Nephron progenitor cell (in vitro differentiated cells): ENCODE data around the gene NDRG3.

Experiments used
- DNase-seq: peaks from one replicate; pipeline ENCODE4 v3.0.0; 2021
- H3K27ac Mint-ChIP-seq: 2 replicates; pipeline ENCODE4 v1.8.0; 2021; ENCODE audit warnings: mild to moderate bottlenecking, moderate library complexity, mixed read lengths
- H3K27me3 Mint-ChIP-seq: 2 replicates; pipeline ENCODE4 v1.8.0; 2021; ENCODE audit warnings: mild to moderate bottlenecking, low read depth, mixed read lengths; ENCODE audit not compliant: poor library complexity
- H3K36me3 Mint-ChIP-seq: 2 replicates; pipeline ENCODE4 v1.8.0; 2021; ENCODE audit warnings: low read depth, mixed read lengths
- H3K4me1 Mint-ChIP-seq: 2 replicates; pipeline ENCODE4 v1.8.0; 2021; ENCODE audit warnings: mixed read lengths
- H3K4me3 Mint-ChIP-seq: 2 replicates; pipeline ENCODE4 v1.8.0; 2021; ENCODE audit warnings: mild to moderate bottlenecking, moderate library complexity, mixed read lengths
- H3K9me3 Mint-ChIP-seq: 2 replicates; pipeline ENCODE4 v1.8.0; 2021; ENCODE audit warnings: mild to moderate bottlenecking, moderate library complexity, mixed read lengths
- TF ChIP-seq, protein P1 (sequence below): fragments of 200-600 bp; sonication (generic); IDR thresholded peaks from 2 replicates; pipeline ENCODE4 v1.5.0; 2021; ENCODE audit warnings: antibody characterized with exemption

NDRG3 gene

DNA sequence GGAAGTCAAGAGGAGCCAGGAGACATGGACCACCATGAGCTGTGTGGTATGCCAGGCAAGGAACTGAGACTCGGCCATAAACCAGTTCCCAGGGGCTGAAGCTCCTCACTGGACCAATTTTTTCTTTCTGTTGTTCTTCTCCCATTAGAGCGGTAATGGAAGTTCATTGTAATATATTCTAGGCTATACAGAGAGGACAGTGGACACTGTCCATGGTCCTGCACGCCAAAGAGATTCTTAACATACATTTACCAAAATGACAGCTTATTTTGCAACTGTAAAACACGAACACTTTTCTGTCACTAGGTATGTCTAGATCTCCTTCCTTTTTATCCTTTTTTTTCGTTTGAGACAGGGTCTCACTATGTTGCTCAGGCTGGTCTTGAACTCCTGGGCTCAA, 40.8 kb upstream of the NDRG3 start:
- Mint-ChIP-seq H3K4me1 (no peaks in the 10 kb centered on the region), H3K27ac (no peak overlapping the region), H3K27me3 (no peaks in the 10 kb centered on the region), H3K9me3 (no peaks in the 10 kb centered on the region), H3K4me3 (no peak overlapping the region), H3K36me3 (peaks cover 58% of the 10 kb centered on the region)
- no peak for DNase-seq
- TF ChIP-seq, protein P1, sequence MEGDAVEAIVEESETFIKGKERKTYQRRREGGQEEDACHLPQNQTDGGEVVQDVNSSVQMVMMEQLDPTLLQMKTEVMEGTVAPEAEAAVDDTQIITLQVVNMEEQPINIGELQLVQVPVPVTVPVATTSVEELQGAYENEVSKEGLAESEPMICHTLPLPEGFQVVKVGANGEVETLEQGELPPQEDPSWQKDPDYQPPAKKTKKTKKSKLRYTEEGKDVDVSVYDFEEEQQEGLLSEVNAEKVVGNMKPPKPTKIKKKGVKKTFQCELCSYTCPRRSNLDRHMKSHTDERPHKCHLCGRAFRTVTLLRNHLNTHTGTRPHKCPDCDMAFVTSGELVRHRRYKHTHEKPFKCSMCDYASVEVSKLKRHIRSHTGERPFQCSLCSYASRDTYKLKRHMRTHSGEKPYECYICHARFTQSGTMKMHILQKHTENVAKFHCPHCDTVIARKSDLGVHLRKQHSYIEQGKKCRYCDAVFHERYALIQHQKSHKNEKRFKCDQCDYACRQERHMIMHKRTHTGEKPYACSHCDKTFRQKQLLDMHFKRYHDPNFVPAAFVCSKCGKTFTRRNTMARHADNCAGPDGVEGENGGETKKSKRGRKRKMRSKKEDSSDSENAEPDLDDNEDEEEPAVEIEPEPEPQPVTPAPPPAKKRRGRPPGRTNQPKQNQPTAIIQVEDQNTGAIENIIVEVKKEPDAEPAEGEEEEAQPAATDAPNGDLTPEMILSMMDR = no peak

DNA sequence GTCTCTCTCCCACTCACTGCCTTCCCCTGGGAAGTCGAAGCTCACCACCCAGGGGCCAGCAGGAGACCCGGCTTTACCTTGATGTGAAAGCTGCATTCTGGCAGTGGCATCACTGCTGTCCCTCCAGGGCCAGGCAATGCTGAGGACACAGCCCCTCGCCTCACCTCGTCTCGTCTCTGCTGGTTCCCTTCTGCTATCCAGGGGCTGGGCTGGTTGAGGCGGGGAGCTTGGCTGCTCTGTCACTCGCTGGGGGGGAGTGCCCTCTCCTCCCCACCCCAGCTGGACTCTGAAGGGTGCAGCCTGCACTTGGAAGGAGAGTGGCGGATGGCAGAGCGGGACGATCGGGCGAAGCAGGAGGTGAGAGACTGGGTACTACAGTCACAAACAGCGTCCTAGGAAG, 40.4 kb upstream of the NDRG3 start:
- no peaks in the 10 kb centered on the region for H3K4me1 Mint-ChIP-seq
- H3K27me3 Mint-ChIP-seq = no peaks in the 10 kb centered on the region
- peaks cover 53% of the 10 kb centered on the region for H3K36me3 Mint-ChIP-seq
- no peak overlapping the region for H3K4me3 Mint-ChIP-seq
- no peaks in the 10 kb centered on the region for H3K9me3 Mint-ChIP-seq
- H3K27ac Mint-ChIP-seq = no peak overlapping the region
- DNase-seq = no peak
- TF ChIP-seq, protein P1 = no peak

DNA sequence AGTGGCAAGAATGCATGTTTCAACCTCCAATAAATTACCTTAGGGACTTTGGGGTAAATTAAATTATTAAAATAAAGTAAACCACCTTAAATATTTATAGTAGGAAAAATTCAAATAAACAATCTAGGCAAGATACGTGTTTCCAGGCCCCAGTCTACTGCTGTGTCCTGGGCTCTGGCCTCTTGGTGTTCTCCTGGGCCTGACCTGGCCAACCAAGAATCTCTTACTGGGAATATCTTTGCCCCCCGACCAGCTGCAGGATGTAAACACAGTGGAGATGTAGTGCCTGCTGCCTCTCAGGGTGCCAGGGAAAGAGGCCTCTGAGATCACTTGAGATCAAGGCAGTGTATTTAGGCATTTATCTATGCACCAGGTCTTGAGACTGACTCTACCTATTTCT, 39.4 kb upstream of the NDRG3 start:
- Mint-ChIP-seq H3K36me3 (peaks cover 58% of the 10 kb centered on the region), H3K9me3 (no peaks in the 10 kb centered on the region), H3K27ac (no peak overlapping the region), H3K4me1 (no peaks in the 10 kb centered on the region), H3K4me3 (no peak overlapping the region), H3K27me3 (no peaks in the 10 kb centered on the region)
- no peak for DNase-seq
- TF ChIP-seq, protein P1 = no peak

DNA sequence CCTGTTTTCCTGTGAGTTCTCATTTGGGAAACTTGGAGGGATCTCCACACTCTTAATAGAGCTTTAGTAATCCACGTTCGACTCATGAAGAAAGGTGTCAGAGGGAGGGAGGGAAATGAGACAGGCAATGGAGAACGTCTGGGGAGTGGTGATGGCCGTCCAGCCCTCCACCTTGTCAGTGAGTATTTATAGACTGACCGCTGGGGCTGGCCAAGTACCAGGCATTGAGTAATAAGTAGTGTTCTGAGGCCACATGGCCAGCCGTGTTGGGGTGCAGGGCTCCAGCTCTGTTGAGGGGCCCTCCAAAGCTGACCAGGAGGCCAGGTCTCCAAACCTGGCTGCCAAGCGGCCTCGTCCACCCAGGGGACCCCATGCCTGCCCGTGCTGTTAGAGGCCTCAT, 39.0 kb upstream of the NDRG3 start:
- no peak overlapping the region for H3K4me3 Mint-ChIP-seq
- H3K27ac Mint-ChIP-seq = no peak overlapping the region
- H3K9me3 Mint-ChIP-seq = no peaks in the 10 kb centered on the region
- peaks cover 1% of the 10 kb centered on the region for H3K4me1 Mint-ChIP-seq
- DNase-seq = no peak
- TF ChIP-seq, protein P1 = no peak
- H3K27me3 Mint-ChIP-seq = peaks cover under 1% of the 10 kb centered on the region
- peaks cover 59% of the 10 kb centered on the region for H3K36me3 Mint-ChIP-seq

DNA sequence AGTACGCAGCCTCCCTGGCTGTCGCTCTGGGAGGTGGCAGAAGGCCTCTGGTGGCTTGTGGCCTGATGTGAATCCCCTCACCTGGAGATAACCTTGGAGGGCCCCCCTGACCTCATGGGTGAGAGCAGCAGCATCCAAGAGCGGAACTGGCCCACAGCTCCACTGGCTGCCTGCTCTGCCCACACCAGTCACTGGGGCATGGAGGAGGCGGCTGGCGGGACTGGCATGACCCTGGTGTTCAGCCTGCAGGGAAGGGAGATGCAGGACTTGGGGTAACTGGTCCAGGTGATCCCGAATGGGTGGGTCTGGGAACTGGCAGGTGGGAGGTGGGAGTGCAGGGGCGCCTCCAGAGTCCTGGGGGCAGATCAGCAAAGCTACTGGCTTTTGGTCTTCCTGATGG, 38.2 kb upstream of the NDRG3 start:
- H3K36me3 Mint-ChIP-seq = peaks cover 63% of the 10 kb centered on the region
- TF ChIP-seq, protein P1 = no peak
- H3K4me3 Mint-ChIP-seq = no peak overlapping the region
- DNase-seq = no peak
- no peak overlapping the region for H3K27ac Mint-ChIP-seq
- no peaks in the 10 kb centered on the region for H3K9me3 Mint-ChIP-seq
- H3K4me1 Mint-ChIP-seq = peaks cover 5% of the 10 kb centered on the region
- H3K27me3 Mint-ChIP-seq = peaks cover 5% of the 10 kb centered on the region

DNA sequence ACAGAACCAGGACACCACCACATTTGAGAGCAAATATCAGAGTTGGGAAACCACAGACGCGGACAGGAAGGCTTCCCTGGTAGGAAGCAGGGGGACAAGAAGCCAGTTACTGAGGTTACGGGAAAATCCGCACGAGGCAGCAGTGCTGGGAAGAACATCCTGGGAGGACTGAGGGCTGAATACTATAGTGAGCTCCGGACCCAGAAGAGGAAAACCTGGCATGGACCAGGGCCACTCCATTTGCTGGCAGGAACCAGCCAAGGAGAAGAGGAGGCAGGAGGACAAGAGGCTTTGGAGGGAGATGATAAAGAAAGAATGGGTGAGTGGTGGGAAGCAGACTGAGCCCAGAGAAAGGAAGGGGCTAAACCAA, 33.8 kb upstream of the NDRG3 start:
- H3K4me1 Mint-ChIP-seq = peaks cover 18% of the 10 kb centered on the region
- H3K36me3 Mint-ChIP-seq = peaks cover 35% of the 10 kb centered on the region
- no peak for DNase-seq
- H3K9me3 Mint-ChIP-seq = no peaks in the 10 kb centered on the region
- peaks cover 15% of the 10 kb centered on the region for H3K27me3 Mint-ChIP-seq
- TF ChIP-seq, protein P1 = no peak
- peak overlapping the region; percentile 73 for H3K27ac Mint-ChIP-seq
- no peak overlapping the region for H3K4me3 Mint-ChIP-seq
